ENCODE data around the gene CRMP1.

- TF ChIP-seq PCBP1 (IDR thresholded peaks at IDR 0.05; ENCODE audit: low read depth, low read length, poor library complexity, severe bottlenecking) (no peak), JUND (IDR thresholded peaks at IDR 0.05; ENCODE audit: borderline replicate concordance, low read depth, low read length) (no peak), JUND (tag; IDR thresholded peaks at IDR 0.05; ENCODE audit: borderline replicate concordance, low read depth, low read length) (no peak), NRF1 (conservative IDR thresholded peaks at IDR 0.05 in 1 of 2, IDR thresholded peaks at IDR 0.05 in 1 of 2) (no peak), MEF2A (IDR thresholded peaks at IDR 0.05; ENCODE audit: control insufficient read depth, low read depth, low read length) (no peak), TAL1 (IDR thresholded peaks at IDR 0.05) (no peak), KDM1A (IDR thresholded peaks at IDR 0.05) (no peak), POLR2A (conservative IDR thresholded peaks at IDR 0.05) (no peak), RBM39 (optimal IDR thresholded peaks at IDR 0.05; ENCODE audit: low read depth, low read length) (no peak), GATAD2A (IDR thresholded peaks at IDR 0.05) (no peak), SREBF2 (CRISPR knock-in tag; IDR thresholded peaks at IDR 0.05) (no peak)
- TF ChIP-seq, protein P1, sequence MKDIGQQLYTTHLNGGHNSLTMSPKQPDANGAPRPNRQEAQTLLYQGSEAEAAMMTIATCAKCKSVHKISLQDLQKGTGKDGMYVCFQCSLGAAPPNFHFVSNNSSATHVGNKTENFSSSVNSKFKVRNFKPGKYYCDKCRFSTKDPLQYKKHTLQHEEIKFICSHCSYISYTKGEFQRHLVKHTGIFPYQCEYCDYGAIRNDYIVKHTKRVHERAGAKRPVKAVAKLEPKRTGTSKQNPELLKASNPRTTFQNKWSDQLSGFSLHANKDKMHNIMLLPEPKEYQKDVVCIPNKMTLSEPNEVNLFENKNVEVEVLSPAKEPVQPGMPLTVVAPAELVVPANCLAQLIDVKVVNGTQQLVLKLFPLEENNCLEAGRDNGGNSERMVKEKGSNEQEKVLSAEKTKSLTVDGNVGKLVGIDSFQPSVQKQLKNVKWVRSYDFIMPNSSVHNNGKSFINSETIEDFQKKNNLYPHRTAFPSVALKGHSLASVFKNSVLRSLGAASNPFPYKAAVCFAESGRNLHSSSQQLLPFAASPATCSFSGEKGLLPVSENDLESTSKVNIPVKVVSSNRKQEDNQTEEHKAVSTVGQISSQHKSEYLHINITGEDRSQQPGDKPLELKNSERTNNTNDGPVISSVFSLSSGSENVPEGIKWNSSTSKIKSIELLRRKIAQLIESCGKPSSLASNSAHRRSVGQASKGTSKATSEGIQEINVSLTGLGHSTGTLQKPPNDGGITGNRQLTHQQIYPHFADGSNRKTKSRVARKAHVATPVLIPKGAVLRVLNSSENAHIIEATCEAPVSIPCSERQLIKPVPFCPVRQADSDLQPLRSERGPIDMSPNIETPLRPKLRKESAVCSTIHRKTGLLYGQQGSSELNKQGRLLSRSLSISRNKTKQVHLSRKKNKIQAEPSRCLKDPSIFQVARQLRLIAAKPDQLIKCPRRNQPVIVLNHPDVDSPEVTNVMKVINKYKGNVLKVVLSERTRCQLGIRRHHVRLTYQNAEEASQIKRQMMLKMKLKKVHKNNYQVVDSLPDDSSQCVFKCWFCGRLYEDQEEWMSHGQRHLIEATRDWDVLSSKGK (CRISPR knock-in tag; IDR thresholded peaks at IDR 0.05), result no peak
Observed at GRCh38 chr4:5852523-5853202, 40.2 kb downstream of the CRMP1 start.
